Measurements from ENCODE around the gene PHLPP1.
"Not testable (repeated sequence)": the region's sequence is repeated elsewhere in the genome, so short reads cannot be mapped to it uniquely, and the experiment has no call there.

The PHLPP1 gene

DNA sequence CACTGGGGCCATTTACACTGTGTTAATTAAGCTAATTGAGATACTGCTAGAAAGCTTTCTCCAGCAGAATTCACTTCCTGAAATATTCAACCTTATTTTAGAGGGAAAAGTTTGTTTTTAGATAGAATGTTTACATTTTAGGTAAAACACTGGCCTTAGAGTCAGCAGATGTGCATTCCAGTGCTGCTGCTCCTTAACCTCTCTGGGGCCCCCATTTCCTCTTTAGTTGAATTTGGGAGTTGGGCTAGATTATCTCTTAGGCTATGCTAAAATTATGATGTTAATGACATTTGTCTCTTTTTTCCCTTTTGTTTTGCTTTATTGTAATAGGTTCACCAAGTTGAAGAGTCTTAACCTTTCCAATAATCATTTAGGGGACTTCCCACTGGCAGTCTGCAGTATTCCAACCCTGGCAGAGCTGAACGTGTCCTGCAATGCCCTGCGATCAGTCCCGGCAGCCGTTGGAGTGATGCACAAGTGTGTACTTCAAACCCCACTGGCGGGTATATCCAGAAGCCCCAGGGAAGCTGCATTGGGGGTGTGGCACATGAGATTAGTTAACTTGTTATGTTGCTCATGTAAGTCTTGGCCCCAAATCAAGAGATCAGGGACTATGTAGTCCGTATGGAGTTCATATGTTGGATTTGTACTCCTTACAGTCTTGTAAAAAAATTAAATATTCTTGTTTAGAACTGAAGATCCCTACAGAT is 179.5 kb downstream of the PHLPP1 start:
- no peak for DNase-seq (ENCODE audit: low read depth)

DNA sequence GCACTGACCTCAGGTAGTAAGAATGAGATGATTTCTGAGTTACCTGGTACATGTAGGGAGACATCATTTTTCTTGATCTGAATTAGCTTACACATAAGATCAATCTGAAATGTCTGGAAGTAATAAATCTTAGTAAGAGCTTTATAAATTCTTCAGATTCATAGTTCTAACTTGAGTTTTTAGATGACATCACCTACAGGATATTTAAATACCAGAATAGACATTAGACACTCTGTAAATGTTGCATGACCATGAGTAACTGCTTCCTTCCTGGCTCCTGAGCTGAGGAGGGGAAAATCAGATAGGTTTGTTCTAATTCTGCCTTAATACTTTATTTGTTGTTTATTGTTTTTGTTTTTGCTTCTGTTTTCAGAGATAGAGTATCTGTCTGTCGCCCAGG is 181.8 kb downstream of the PHLPP1 start:
- no peak for DNase-seq (ENCODE audit: low read depth)

DNA sequence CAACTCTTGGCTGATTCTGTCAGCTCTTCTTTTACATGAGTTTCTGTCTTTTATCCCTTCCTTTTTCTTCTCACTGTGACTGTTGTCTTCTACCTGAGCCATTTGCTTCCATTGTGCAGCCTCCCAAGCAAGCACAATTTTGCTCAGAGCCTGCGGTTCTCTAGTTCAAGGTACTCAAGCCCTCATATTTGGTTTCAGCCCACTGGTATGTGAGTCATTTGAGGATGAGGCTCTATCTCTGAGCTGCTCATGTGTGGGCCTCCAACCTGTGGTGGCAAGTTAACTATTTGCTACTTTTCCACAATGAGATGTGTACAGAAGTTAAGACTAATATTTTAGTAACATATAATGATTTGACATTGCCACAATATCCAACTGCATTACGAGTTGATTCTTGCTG is 183.0 kb downstream of the PHLPP1 start:
- DNase-seq (ENCODE audit: low read depth), result no peak

DNA sequence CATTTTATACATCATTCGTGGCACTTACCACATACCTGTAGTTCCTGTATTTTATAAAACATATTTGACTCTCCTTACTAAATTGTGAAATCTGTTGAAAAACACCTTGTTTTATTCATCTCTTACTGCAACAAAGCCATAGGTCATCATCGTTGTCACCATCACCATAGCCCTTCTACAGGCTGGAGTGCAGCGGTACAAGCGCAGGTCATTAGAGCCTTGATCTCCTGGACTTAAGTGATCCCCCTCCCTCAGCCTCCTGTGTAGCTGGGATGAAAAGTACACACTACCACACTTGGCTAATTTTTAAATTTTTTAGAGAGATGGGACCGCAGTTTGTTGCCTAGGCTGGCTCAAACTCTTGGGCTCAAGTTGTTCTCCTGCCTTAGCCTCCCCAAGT is 184.2 kb downstream of the PHLPP1 start:
- DNase-seq (ENCODE audit: low read depth), result no peak

DNA sequence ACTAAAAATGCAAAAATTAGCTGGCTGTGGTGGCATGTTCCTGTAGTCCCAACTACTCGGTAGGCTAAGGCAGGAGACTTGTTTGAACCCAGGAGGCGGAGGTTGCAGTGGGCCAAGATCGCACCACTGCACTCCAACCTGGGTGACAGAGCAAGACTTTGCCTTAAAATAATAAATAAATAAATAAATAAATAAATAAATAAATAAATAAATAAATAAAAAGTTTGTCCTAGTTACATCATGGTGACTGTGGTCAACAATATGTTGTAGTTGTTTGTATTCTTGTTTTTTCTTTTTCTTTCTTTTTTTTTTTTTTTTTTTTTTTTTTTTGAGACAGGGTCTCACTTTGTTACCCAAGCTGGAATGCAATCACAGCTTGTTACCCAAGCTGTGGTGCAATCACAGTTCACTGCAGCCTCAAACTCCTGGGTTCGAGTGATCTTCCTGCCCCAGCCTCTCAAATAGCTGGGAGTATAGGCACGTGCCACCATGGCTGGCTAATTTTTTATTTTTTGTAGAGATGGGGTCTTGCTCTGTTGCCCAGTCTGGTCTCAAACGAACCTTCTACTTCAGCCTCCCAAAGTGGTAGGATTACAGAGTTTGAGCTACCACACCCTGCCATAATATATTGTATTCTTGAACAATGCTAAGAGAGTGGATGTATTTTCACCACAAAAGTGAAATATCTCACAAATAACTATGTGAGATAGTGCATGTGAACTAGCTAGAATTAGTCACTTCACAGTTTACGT is 185.0 kb downstream of the PHLPP1 start:
- DNase-seq (ENCODE audit: low read depth), result no peak

DNA sequence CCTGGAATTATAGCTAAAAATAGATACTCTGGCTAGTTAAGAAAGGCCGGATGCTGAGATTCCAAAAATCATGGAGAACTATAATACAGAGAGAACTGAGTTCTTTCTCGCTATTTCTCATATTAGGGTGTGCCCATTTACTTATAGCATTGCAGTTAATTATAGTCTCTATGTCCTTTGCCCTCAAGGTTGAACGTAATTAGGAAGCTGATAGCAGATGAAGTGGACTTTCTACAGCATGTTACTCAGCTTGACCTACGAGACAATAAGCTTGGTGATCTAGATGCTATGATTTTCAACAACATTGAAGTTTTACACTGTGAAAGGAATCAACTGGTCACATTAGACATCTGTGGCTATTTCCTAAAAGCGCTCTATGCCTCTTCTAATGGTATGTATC is 187.4 kb downstream of the PHLPP1 start:
- no peak for DNase-seq (ENCODE audit: low read depth)

DNA sequence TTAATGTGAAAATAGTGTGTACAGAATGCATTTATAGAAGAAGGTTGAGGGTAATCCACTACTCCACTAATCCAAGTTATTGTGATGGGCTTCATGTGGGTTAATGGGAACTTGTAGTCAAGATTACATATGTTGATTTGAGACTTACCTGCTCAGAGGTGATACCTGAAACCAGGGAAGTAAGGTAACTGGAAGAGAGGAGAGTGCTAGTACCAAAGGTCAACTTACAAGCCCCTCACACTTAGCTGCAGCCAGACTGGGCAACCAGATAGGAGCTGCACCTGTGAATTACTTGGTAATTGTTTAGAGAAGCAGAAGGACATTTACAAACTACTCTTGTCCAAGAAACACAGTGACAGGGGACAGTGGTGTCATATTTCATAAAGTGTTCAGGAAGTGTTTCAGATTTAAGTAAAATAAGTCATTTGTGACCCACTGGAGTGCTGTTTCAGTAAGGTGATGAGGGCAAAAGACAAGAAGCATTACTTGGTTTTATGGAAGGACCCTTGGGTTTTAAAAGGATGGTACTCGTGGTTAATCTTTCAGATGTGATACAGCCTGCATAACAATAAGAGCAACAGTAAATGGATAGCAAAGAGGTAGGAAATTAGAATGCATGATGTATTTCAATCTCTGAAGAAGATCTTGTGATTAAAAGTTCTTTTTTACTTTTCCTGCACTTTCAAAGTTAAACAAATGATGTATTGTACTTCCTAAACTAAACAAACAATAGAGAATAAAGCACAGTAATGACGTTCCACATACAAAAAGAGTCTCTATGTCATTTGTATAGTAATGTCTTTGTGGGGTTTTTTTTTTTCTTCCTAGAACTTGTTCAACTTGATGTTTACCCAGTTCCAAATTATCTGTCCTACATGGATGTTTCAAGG is 189.3 kb downstream of the PHLPP1 start:
- DNase-seq (ENCODE audit: low read depth), result no peak

DNA sequence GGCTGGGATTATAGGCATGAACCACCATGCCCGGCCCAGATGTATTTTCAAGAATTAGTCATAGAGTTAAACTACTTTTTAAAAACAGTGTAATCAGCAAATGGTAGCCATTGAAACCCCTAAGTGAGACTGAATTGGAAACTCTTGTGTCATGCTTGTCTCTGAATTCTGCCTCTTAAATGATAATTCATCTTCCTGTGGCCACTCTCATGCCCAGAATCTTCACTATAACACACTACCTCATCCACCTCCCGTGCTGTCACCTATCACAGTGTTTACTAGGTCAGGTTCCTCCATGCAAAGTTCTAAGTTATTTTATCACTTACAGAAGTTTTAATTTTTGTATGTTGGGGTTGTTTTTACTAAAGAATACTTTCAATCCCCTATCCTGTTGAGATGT is 197.5 kb downstream of the PHLPP1 start:
- DNase-seq (ENCODE audit: low read depth), result no peak

DNA sequence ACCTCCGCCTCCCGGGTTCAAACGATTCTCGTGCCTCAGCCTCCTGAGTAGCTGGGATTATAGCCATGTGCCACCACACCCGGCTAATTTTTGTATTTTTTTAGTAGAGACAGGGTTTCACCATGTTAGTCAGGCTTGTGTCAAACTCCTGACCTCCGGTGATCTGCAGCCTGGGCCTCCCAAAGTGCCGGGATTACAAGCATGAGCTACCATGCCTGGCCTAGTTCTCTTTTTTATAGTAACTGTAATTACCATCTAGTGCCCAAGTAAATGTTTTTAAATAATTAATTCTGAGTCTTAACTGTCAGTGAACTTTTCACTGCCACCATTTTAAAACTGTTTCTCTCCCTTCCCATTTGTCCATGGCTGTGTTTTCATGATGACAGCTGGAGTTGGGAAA is 198.5 kb downstream of the PHLPP1 start:
- not testable (repeated sequence) for DNase-seq (ENCODE audit: low read depth)

DNA sequence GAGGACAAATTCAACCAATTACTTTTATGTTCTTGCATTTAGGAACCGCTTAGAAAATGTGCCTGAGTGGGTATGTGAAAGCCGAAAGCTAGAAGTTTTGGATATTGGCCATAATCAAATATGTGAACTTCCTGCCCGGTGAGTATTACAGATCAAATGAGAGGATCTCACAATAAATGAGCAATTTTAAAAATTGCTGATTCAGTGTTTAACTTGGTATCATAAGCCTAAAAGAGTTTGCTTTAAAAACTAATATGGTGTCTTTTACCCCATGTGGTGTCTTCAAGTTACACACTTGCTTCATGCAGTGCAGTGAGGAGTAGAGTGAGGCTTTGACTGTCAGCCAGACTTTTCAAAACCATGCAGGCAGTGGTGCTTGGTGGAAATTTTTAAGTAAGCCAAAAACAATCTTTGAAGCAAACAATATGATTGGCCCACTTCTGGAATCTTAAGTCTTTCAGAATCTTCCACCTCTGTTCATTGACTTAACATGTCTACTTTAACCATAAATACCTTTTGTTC is 199.6 kb downstream of the PHLPP1 start:
- no peak for DNase-seq (ENCODE audit: low read depth)

DNA sequence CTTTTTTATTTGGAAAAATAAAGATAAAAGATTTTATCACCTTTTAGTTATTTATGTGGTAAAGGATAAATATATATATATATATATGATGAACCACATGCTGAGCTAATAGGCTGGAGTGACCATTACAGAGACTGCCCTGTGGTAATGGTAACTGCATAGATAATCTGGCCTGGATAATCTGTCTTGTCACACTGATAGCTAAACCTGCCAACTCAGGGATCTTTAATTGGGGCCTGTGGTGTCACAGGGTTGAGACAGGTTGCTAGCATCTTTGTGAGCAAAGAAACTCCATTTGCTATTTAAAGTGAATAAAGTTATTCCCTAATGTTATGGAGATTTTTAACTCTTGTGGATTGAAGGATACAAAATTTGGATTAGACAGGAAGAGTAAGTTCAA is 203.0 kb downstream of the PHLPP1 start:
- no peak for DNase-seq (ENCODE audit: low read depth)

DNA sequence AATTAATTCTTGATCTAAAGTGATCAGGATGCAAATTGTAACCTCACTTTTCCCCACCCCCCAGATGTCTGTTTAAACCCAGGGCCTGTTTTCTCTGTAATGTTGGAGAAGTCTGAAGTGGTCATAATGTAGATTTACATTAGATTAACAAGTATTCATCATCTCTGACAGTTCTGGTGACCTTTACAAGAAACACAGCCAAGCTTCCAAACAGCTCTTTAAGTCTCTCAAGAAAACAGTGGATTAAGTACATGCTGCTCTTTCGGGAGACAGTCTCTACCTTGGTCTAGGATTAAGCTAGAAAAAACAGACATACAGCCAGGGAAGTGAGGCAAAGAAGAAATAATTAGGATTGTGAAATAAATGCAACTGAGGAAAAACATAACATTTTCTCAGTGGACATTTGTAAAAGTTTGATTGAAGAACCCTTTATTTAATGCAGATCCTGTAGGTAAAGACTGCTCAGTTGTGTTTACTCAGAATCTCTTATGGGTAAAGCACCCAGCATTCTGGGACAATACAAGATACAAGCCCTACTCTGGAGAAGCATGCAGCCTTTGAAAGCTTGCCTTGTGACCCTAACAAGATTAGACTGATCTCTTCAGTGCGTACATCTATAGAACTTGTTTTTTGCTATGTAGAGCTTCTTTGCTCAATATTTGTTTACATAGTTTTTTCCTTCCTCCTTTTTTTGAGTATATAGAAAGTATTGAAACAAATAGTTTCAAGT is 203.9 kb downstream of the PHLPP1 start:
- DNase-seq (ENCODE audit: low read depth), result no peak

DNA sequence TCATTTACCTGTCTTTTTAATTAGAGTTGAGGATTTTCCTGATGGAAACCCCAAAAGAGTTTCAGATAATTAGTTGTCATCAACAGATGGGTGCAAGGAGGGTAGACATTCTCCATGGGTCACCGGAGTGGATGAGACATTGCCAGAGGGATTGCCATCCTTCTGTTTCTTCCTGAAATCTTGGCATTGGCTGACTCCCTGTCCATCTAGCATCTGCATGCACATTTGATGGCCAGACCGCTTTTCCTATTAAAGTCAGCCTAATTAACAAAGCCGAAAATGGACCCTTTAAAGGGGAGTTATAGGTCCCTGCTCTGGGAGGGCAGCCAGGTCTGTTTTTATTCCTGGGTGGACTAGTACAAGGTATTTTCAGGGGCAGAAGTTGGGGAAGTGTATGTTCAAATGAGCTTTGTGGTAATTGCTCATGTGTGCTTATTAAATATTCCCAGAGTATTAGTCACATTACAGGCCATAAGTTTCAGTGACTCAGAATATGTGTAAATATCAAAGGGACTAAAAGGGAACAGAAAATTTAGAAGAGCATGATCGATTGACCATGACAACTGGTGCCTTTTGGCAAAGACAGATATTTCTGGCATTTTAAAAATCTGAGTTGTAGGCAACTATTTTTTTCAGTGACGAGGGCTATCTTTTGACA is 209.8 kb downstream of the PHLPP1 start:
- no peak for DNase-seq (ENCODE audit: low read depth)

DNA sequence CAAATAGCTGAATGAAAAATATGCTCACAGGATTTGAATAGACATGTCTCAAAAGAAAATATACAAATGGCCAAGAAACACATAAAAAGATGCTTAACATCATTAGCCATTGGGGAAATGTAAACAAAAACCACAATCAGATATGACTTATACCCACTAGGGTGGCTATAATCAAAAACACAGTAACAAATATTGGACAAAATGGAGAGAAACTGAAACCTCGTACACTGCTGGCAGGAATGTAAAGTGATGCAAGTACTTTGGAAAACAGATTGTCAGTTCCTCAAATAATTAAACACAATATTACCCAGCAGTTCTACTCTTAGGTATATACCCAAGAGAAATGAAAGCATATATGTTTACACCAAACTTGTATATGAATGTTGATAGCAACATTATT is 213.0 kb downstream of the PHLPP1 start:
- DNase-seq (ENCODE audit: low read depth), result no peak

DNA sequence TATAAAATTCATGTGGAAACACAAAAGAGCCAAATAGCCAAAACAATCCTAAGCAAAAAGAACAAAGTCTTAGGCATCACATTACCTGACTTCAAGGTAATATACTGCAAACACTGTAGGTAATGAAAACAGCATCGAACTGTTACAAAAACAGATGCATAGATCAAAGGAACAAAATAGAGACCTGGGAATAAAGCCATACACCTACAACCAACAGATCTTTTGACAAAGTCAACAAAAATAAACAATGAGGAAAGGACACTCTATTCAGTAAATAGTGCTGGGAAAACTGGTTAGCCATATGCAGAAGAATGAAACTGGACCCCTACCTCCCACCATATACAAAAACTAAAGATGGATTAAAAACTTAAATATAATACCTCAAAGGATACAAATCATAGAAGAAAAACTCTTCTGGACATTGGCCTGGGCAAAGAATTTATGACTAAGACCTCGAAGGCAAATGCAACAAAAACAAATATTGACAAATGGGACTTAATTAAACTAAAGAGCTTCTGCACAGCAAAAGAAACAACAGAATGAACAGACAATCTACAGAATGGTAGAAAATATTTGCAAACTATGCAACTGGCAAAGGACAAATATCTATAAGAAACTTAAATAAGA is 218.0 kb downstream of the PHLPP1 start:
- no peak for DNase-seq (ENCODE audit: low read depth)

DNA sequence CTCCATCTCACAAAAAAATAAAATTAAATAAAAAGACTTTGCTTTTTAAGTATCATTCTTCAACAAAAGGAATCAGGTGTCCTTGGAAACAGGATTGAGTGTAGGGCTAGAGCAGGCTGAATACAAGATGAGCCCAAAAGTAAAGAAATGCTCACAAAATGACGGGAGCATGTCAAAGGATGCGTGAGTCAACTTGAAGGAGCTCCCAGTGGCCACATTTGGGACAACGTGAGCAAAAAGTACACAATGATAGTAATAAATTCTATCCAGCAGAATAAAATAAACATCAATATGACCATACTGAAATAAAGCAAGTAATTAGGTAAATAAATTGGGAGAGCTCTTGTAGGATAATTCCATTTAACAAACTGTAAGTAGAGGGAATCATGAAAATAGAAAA is 220.7 kb downstream of the PHLPP1 start:
- no peak for DNase-seq (ENCODE audit: low read depth)

DNA sequence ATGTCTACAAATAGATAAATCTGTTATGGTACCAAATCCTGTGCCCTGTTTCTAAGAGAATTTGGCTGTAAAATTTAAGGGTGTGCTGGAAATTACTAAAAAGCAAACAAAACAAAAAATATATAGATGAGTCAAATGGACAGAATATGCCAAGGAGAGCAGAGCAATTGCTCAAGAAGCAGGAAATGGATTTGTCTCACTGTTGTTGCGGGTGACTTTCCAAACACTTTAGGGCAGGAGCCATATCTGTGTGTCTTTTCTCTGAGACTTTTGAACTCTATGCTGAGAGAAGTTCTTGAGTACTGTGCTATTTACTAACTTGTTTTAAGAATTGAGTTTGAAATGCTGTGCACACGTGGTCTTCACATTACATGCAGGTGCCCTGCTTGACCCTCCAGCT is 221.7 kb downstream of the PHLPP1 start:
- DNase-seq (ENCODE audit: low read depth), result no peak

DNA sequence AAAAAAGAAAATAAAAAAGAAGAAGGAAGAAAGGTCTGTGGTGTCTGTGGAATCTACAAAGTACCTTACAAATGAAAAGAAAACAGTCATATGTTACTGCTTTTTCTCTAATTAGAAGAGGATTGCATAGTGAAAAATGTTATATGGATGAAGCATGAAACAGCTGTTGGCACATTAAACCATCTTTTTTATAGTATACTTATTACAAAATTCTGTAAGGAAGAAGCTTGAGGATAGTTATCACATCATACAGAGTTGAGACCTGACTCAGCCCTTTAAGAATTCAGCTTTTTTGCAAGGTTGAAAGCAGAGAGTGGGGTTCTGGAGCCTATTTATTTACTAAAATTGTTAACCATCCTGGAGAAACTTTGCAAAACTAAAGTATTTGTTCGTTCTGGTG is 222.7 kb downstream of the PHLPP1 start:
- DNase-seq (ENCODE audit: low read depth), result no peak

DNA sequence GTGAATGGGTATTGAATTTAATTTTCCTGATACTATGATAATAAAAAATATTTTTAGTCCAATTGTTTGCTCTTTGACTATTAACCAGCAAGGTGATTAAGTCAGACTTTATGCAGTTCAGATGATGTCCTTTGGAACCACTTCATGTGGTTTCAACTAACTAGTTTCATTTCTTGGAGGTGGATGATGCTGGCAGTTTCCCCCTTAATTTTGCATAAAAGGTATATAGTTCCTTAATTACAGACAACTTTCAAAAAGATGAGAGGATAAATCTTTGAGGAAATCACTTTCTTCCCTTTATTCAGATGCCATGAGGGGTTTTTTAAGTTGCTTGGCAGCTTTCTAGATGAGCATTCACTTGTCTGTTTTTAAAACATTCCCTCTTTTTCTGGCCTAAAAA is 223.1 kb downstream of the PHLPP1 start:
- DNase-seq (ENCODE audit: low read depth), result no peak

DNA sequence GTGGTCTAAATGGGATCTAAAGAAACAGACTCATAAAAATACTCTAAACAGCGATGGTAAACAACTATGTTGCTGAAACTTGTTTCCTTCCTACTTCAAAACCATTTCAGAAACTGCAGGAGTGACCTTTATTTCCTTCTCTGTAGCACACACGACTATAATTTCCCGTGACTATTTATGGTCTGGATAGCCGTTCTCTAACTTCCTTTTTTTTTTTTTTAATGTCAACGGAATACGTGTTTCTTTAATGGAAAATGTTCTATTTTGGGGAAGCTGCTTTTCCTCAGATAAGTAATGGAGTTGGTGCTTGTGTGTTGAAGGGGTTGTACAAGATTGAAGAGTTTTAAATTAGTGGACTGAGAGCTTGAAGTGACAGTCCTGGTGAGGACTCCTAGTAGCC is 224.1 kb downstream of the PHLPP1 start:
- no peak for DNase-seq (ENCODE audit: low read depth)

DNA sequence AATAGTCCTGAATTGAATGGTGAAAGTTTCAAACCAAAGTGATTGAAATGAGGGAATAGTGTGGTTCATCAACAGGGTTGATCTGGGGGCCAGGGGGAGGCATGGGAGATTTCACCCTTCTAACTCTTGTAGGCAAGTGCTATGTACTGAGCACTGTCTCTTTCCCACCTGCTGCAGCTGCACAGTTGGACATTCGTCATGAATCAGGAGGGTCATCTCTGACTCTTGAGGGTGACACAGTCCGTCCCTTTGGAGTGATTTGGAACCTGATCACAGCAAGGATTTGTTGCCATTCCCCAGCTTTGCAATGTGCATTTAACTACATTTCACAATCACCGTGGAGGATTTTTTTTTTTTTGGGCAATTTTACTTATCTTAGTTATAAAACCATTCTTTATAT is 224.6 kb downstream of the PHLPP1 start:
- no peak for DNase-seq (ENCODE audit: low read depth)

Measured in activated gamma-delta T cell treated with anti-CD3 and anti-CD28 coated beads, Interleukin-2, amount 50 U/mL, for 16 hours (primary cell).